Mononuclear cell (primary cell): ENCODE data around the gene PTTG1. TPM values are rescaled to one million over a fixed set of nuclear protein-coding genes. Genes with fewer than 3 reads are reported as not detected.

Experiments
- H3K27me3 ChIP-seq: 2 replicates; pipeline ENCODE4 v1.6.0; 2011; ENCODE audit warnings: low read length, control low read depth; ENCODE audit not compliant: insufficient read depth
- H3K4me1 ChIP-seq: 2 replicates; pipeline ENCODE4 v1.5.1; 2011; ENCODE audit warnings: mild to moderate bottlenecking, low read length, control low read depth; ENCODE audit not compliant: insufficient read depth
- H3K4me3 ChIP-seq: 2 replicates; pipeline ENCODE4 v1.5.1; 2011; ENCODE audit warnings: mild to moderate bottlenecking, low read length, moderate library complexity
- H3K9me3 ChIP-seq: 2 replicates; pipeline ENCODE4 v1.5.1; 2011; ENCODE audit warnings: low read depth, mild to moderate bottlenecking, control low read depth, low read length
- total RNA-seq: library from RNA; depleted of rRNA; stranded (reverse); fragments of >200 nt; gene quantifications from one replicate; pipeline ENCODE4 v1.2.3, GENCODE V29; 2012

Gene PTTG1
- total RNA-seq, 1 donor = 17.0 TPM

GRCh38 chr5:160456480-160457177, 35.0 kb downstream of the PTTG1 start:
- peaks cover 4% of the 10 kb centered on the region for H3K4me1 ChIP-seq
- H3K4me3 ChIP-seq = no peak overlapping the region
- H3K9me3 ChIP-seq = no peaks in the 10 kb centered on the region
- peaks cover 2% of the 10 kb centered on the region for H3K27me3 ChIP-seq

GRCh38 chr5:160457252-160457651, 35.6 kb downstream of the PTTG1 start:
- H3K4me1 ChIP-seq = peaks cover 4% of the 10 kb centered on the region
- H3K4me3 ChIP-seq = no peak overlapping the region
- no peaks in the 10 kb centered on the region for H3K9me3 ChIP-seq
- H3K27me3 ChIP-seq = peaks cover 2% of the 10 kb centered on the region

GRCh38 chr5:160458806-160459800, 37.4 kb downstream of the PTTG1 start:
- Histone ChIP-seq H3K4me1 (no peaks in the 10 kb centered on the region), H3K4me3 (no peak overlapping the region), H3K27me3 (peaks cover under 1% of the 10 kb centered on the region), H3K9me3 (no peaks in the 10 kb centered on the region)

- Histone ChIP-seq H3K27me3 (no peaks in the 10 kb centered on the region), H3K4me1 (no peaks in the 10 kb centered on the region), H3K4me3 (no peak overlapping the region), H3K9me3 (no peaks in the 10 kb centered on the region)
These were observed 38.9 kb downstream of the PTTG1 start for GRCh38 chr5:160460377-160461049.

- H3K4me3 ChIP-seq = no peak overlapping the region
- H3K4me1 ChIP-seq = peaks cover 4% of the 10 kb centered on the region
- peaks cover 3% of the 10 kb centered on the region for H3K27me3 ChIP-seq
- H3K9me3 ChIP-seq = no peaks in the 10 kb centered on the region
These were observed 39.7 kb downstream of the PTTG1 start for GRCh38 chr5:160461378-160461777.

- peaks cover 12% of the 10 kb centered on the region for H3K4me1 ChIP-seq
- H3K27me3 ChIP-seq = peaks cover 3% of the 10 kb centered on the region
- no peak overlapping the region for H3K4me3 ChIP-seq
- no peaks in the 10 kb centered on the region for H3K9me3 ChIP-seq
These were observed 40.5 kb downstream of the PTTG1 start for GRCh38 chr5:160462167-160462566.

- Histone ChIP-seq H3K27me3 (peaks cover 3% of the 10 kb centered on the region), H3K4me1 (peaks cover 23% of the 10 kb centered on the region), H3K9me3 (no peaks in the 10 kb centered on the region), H3K4me3 (no peak overlapping the region)
These were observed 41.6 kb downstream of the PTTG1 start for GRCh38 chr5:160463227-160463626.

- H3K4me3 ChIP-seq = no peak overlapping the region
- no peaks in the 10 kb centered on the region for H3K9me3 ChIP-seq
These were observed 42.2 kb downstream of the PTTG1 start for GRCh38 chr5:160463740-160464465.

GRCh38 chr5:160464466-160464797, 42.8 kb downstream of the PTTG1 start:
- Histone ChIP-seq H3K9me3 (no peaks in the 10 kb centered on the region), H3K27me3 (peaks cover 5% of the 10 kb centered on the region), H3K4me1 (peaks cover 34% of the 10 kb centered on the region), H3K4me3 (no peak overlapping the region)

More at GRCh38 chr5:160463740-160464465, 42.2 kb downstream of the PTTG1 start:
- Histone ChIP-seq H3K4me1 (peaks cover 28% of the 10 kb centered on the region), H3K27me3 (peaks cover 3% of the 10 kb centered on the region)

GRCh38 chr5:160466116-160466515, 44.5 kb downstream of the PTTG1 start:
- no peak overlapping the region for H3K4me3 ChIP-seq
- H3K9me3 ChIP-seq = no peaks in the 10 kb centered on the region
- H3K4me1 ChIP-seq = peaks cover 45% of the 10 kb centered on the region
- H3K27me3 ChIP-seq = peaks cover 8% of the 10 kb centered on the region

GRCh38 chr5:160466889-160467554, 45.4 kb downstream of the PTTG1 start:
- Histone ChIP-seq H3K9me3 (no peaks in the 10 kb centered on the region), H3K4me3 (no peak overlapping the region), H3K4me1 (peaks cover 51% of the 10 kb centered on the region), H3K27me3 (peaks cover 8% of the 10 kb centered on the region)

- Histone ChIP-seq H3K4me1 (peaks cover 53% of the 10 kb centered on the region), H3K27me3 (peaks cover 8% of the 10 kb centered on the region), H3K4me3 (peak overlapping the region; percentile 47), H3K9me3 (no peaks in the 10 kb centered on the region)
These were observed 46.1 kb downstream of the PTTG1 start for GRCh38 chr5:160467555-160468362.

- no peaks in the 10 kb centered on the region for H3K9me3 ChIP-seq
- peaks cover 8% of the 10 kb centered on the region for H3K27me3 ChIP-seq
- H3K4me3 ChIP-seq = peak overlapping the region; percentile 47
- H3K4me1 ChIP-seq = peaks cover 53% of the 10 kb centered on the region
These were observed 46.8 kb downstream of the PTTG1 start for GRCh38 chr5:160468363-160468975.
